Activated CD4-positive, alpha-beta T cell treated with anti-CD3 and anti-CD28 coated beads for 4 hours (primary cell): ENCODE results near the gene PLCG2.

Experiments
- DNase-seq, 2 donors: peaks; one replicate each; pipeline ENCODE4 v3.0.0-alpha.2; 2020

Gene PLCG2

GRCh38 chr16:81817789-81818567 is 38.9 kb downstream of the PLCG2 start:
- no peak for DNase-seq

GRCh38 chr16:81818568-81818896 is 39.4 kb downstream of the PLCG2 start:
- no peak for DNase-seq

- DNase-seq, result no peak
Measured at GRCh38 chr16:81818905-81819304, 39.8 kb downstream of the PLCG2 start.

GRCh38 chr16:81821436-81822128 is 42.5 kb downstream of the PLCG2 start:
- DNase-seq, result no peak

DNA sequence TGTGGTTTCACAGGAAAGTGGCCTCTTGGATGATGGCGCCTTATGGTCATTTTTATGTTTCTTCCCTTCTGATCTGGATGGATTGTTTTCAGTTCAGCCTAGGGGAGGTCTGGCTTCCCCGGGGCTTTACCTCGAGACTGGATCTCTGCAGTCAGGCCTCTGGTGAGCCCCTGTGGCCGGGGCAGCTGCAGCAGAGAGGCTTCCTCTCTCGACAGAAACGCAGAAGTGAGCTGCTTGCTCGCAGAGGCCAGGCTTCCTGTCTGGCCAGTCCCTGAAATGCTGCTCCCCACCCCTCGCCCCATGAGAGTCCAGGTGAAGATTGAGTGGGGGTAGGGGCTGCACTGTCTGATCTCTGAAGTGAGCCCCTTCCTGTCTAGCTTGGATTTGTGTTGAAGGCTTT is 44.0 kb downstream of the PLCG2 start:
- no peak for DNase-seq

DNA sequence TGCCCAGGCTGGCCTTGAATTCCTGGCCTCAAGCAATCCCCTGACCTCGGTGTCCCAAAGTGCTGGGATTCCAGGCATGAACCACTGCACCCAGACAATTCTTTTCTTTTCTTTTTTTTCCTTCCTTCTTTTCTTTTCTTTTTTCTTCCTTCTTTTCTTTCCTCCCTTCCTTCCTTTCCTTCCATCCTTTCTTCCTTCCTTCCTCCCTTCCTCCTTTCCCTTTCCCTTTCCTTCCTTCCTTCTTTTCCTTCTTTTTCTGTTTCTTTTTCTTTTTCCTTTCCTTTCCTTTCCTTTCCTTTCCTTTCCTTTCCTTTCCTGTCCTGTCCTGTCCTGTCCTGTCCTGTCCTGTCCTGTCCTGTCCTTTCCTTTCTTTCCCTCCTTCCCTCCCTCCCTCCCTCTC is 44.6 kb downstream of the PLCG2 start:
- no peak for DNase-seq

GRCh38 chr16:81826523-81826922 is 47.4 kb downstream of the PLCG2 start:
- DNase-seq, result no peak

GRCh38 chr16:81830845-81831540 is 51.9 kb downstream of the PLCG2 start:
- no peak for DNase-seq

DNA sequence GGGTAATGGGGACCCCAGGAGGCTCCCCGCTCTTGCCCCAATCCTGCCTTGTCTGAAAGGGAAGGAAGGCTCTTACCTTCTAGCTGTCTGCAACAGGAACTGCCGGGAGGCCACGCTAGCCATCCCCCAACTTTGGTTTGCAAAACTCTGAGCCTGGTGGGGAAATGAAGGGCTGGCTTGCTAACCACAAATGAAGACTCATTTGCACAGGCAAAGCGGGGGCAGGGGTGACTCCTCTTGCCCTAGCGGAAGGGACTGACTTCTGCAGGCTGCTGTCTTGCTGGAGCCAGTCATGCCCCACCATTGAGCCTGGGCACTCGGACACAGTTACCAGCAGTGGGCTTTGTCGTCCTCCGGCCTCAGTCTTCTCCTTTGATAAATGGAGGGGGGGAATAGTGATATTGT is 52.6 kb downstream of the PLCG2 start:
- DNase-seq, result no peak

GRCh38 chr16:81832801-81833547 is 53.9 kb downstream of the PLCG2 start:
- DNase-seq, result no peak

DNA sequence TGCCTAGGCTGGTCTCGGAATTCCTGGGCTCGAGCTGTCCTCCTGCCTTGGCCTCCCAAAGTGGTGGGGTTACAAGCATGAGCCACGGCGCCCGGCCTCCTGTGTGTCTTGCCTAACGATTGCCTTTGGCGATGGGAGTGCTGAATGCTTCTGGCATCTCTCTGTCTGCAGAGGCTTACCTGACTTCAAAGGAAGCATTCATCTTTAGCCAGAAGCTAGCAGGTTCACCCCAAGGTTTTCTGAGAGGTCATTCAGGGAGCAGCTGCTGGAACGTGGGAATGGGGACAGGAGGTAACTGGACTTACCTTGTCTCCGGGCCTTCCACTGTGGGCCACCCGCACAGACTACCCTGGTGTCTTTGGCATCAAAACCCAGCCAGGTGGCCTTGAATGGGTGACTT is 54.7 kb downstream of the PLCG2 start:
- DNase-seq, result no peak

DNA sequence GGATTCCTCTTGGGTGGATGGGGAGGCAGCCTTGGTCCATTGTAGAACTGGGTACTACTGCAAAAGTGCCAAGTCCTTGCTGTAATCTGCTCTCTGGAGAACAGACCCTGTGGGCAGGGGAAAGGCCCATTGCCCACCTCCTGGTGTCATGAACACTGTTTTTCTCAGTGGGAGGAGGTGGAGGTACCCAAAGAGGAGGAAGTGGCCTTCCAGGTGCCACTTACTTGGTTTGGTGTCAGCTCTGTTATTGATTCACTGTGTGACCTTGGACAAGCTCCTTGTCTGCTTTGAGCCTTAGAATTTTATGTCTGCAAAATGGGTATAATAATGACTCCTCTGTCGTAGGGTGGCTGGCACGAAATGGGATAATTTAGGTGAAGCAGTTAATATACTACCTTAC is 55.8 kb downstream of the PLCG2 start:
- DNase-seq, result no peak

GRCh38 chr16:81836279-81837054 is 57.4 kb downstream of the PLCG2 start:
- DNase-seq, result no peak

GRCh38 chr16:81837312-81837751 is 58.2 kb downstream of the PLCG2 start:
- DNase-seq, result no peak

GRCh38 chr16:81838794-81839193 is 59.7 kb downstream of the PLCG2 start:
- no peak for DNase-seq

DNA sequence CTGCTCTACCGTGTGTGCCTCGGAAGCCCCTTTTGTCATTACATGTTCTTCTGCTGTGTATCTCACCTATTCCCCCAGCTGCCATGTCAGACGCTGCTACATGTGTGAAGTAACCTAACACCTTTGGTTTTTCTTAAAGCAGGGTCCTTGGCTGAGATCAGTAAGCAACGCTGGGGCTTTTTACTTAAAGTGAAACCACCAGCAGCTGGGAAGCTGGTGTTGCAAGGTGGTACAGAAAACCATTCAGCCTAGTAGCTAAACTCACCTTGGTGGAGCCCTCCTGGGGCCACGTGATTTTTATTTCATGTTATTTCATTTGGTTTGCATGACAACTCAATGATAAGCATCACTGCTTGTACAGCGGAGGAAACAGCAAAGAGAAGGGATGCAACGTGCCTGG is 62.6 kb downstream of the PLCG2 start:
- no peak for DNase-seq

DNA sequence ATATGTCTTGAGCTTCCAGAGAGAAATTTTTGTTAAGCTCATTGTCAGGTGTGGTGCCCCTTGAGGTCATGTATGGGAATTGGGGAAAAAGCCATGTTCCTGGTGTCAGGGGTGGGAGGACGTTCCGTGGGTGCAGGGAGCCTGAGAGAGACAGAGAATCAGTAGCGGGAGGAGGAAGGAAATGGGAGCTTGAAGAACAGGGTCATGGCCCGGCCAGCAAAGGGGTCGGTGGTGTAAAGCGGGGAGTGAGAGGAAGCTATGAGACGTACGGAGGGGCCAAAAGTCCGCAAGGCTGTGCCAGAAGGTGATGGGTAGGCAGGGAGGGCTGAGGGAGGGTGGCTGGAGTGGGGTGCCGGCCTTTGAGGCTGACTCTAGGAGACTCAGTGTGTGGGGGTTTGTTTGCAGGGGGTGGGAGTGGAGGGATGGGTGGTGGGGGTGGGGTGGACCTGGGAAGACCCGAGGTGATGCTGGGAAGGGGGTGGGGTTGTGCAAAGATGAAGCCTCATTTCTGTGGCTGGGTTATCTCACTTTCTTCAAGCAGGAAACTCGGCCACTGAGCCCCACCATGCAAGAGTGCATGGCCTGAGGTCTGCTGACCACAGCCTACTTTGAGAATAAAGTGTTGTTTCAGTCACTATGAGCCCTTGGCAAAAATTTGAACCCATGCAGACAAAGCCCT is 63.6 kb downstream of the PLCG2 start:
- DNase-seq, result no peak

DNA sequence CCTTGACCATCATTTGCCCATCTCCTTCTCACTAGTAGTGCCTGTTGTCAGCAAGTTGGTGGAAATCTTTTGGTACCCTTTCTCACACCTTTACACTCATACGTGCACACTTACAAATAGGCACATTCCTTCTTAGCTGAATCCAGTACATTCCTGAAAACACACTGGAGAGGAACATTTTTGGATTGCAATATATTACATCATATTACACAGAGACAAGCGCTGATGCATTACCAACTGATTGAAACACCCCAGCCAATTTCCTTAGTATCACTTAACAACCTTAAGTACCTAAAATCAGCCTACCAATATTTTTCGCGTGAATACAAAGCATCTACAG is 64.1 kb downstream of the PLCG2 start:
- no peak for DNase-seq

- DNase-seq, result no peak
Measured at GRCh38 chr16:81843683-81844082, 64.6 kb downstream of the PLCG2 start.

DNA sequence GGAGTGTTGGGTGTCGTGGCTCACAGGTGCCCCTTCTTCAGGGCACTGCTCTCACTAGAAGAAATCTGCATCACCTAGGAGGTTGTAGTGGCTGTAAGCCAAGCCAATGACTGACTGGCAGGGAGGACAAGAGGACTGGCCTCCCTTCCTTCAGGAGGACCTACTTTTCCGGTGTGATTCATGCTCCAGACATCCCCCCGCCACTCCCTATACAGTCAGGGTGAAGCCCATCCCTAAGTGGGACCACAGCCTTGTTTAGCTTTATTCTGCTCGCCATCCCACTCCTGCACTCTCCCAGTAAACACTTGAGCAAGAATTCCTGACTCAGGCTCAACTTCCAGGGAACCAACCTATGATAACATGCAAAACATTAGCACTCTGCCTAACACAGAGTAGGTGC is 67.0 kb downstream of the PLCG2 start:
- DNase-seq, result no peak

- no peak for DNase-seq
Measured at GRCh38 chr16:81848306-81848853, 69.3 kb downstream of the PLCG2 start.
